Activated T-helper 9 cell treated with anti-CD3 and anti-CD28 coated beads, Interleukin-2, amount 50 U/mL, for 16 hours (primary cell): ENCODE measurements around the gene RPGRIP1L.
"Not testable (repeated sequence)": the region's sequence is repeated elsewhere in the genome, so short reads cannot be mapped to it uniquely, and the experiment has no call there.

Source experiments
- DNase-seq: peaks from one replicate; pipeline ENCODE4 v3.0.0-alpha.2; 2020; ENCODE audit warnings: low read depth

Gene RPGRIP1L

GRCh38 chr16:53712065-53712464, 8.4 kb upstream of the RPGRIP1L start:
- DNase-seq, result no peak

- no peak for DNase-seq
These were observed 7.7 kb upstream of the RPGRIP1L start for GRCh38 chr16:53711390-53711789.

GRCh38 chr16:53708490-53708889, 4.8 kb upstream of the RPGRIP1L start:
- no peak for DNase-seq

GRCh38 chr16:53707671-53708070, 4.0 kb upstream of the RPGRIP1L start:
- no peak for DNase-seq

GRCh38 chr16:53704445-53704813, 770 bp upstream of the RPGRIP1L start:
- no peak for DNase-seq

- not testable (repeated sequence) for DNase-seq
These were observed 5.4 kb downstream of the RPGRIP1L start for GRCh38 chr16:53698271-53698670.

- DNase-seq, result no peak
These were observed 8.6 kb downstream of the RPGRIP1L start for GRCh38 chr16:53695070-53695469.

- no peak for DNase-seq
These were observed 10.3 kb downstream of the RPGRIP1L start for GRCh38 chr16:53693320-53693719.

GRCh38 chr16:53692146-53692545, 11.5 kb downstream of the RPGRIP1L start:
- DNase-seq, result no peak

- DNase-seq, result no peak
These were observed 12.9 kb downstream of the RPGRIP1L start for GRCh38 chr16:53690771-53691170.

- DNase-seq, result no peak
These were observed 14.0 kb downstream of the RPGRIP1L start for GRCh38 chr16:53689636-53690035.

- no peak for DNase-seq
These were observed 16.9 kb downstream of the RPGRIP1L start for GRCh38 chr16:53686710-53687109.

GRCh38 chr16:53685334-53685733, 18.3 kb downstream of the RPGRIP1L start:
- DNase-seq, result not testable (repeated sequence)

GRCh38 chr16:53681354-53681753, 22.3 kb downstream of the RPGRIP1L start:
- no peak for DNase-seq

- DNase-seq, result no peak
These were observed 22.9 kb downstream of the RPGRIP1L start for GRCh38 chr16:53680756-53681155.

GRCh38 chr16:53678756-53679343, 24.8 kb downstream of the RPGRIP1L start:
- no peak for DNase-seq

GRCh38 chr16:53678155-53678554, 25.5 kb downstream of the RPGRIP1L start:
- DNase-seq, result no peak

GRCh38 chr16:53673189-53673588, 30.5 kb downstream of the RPGRIP1L start:
- DNase-seq, result no peak

- DNase-seq, result no peak
These were observed 31.2 kb downstream of the RPGRIP1L start for GRCh38 chr16:53672461-53672860.

GRCh38 chr16:53668869-53669268, 34.8 kb downstream of the RPGRIP1L start:
- no peak for DNase-seq

- no peak for DNase-seq
These were observed 36.8 kb downstream of the RPGRIP1L start for GRCh38 chr16:53666786-53667415.

GRCh38 chr16:53664724-53665345, 38.8 kb downstream of the RPGRIP1L start:
- no peak for DNase-seq

GRCh38 chr16:53662072-53662471, 41.6 kb downstream of the RPGRIP1L start:
- no peak for DNase-seq

- no peak for DNase-seq
These were observed 48.7 kb downstream of the RPGRIP1L start for GRCh38 chr16:53654946-53655345.
